OCI-LY3 (cell line): Measurements from ENCODE around the gene PAX5.

Experiments used
- H2AFZ ChIP-seq: fragments of 200-600, 300-600 bp; shearing (Covaris generic); 2 replicates; pipeline ENCODE4 v1.6.0; 2014; ENCODE audit warnings: antibody characterized with exemption, low read depth, low read length
- H3K27ac ChIP-seq: fragments of 200-600, 300-600 bp; sonication (generic); 2 replicates; pipeline ENCODE4 v1.5.1; 2014; ENCODE audit warnings: mild to moderate bottlenecking, low read length, moderate library complexity, mixed read lengths
- H3K27me3 ChIP-seq: fragments of 200-600, 300-600 bp; sonication (generic); 2 replicates; pipeline ENCODE4 v1.6.1; 2014; ENCODE audit warnings: low read depth, low read length, mixed read lengths
- H3K36me3 ChIP-seq: fragments of 200-600, 300-600 bp; sonication (generic); replicated peaks from 2 replicates; pipeline ENCODE3; 2014; ENCODE audit warnings: low read depth, low read length, mixed read lengths
- H3K4me1 ChIP-seq: fragments of 300-600, 200-600 bp; sonication (generic); 2 replicates; pipeline ENCODE4 v1.6.1; 2014; ENCODE audit warnings: low read length, mixed read lengths
- H3K4me2 ChIP-seq: fragments of 200-600, 300-600 bp; sonication (generic); 2 replicates; pipeline ENCODE4 v1.6.1; 2014; ENCODE audit warnings: low read length, mixed read lengths
- H3K4me3 ChIP-seq: fragments of 300-600, 200-600 bp; sonication (generic); 2 replicates; pipeline ENCODE4 v1.5.1; 2014; ENCODE audit warnings: antibody characterized with exemption, mild to moderate bottlenecking, low read length, moderate library complexity
- H3K79me2 ChIP-seq: fragments of 300-600, 200-600 bp; shearing (Covaris generic); 2 replicates; pipeline ENCODE4 v1.6.1; 2014; ENCODE audit warnings: mild to moderate bottlenecking, low read length, mixed read lengths
- H3K9ac ChIP-seq: fragments of 300-600, 200-600 bp; shearing (Covaris generic); 2 replicates; pipeline ENCODE4 v1.6.0; 2014; ENCODE audit warnings: mild to moderate bottlenecking, low read length, moderate library complexity
- H3K9me3 ChIP-seq: fragments of 200-600, 300-600 bp; shearing (Covaris generic); 2 replicates; pipeline ENCODE4 v1.6.1; 2014; ENCODE audit warnings: low read length, mixed read lengths; ENCODE audit not compliant: insufficient read depth
- H4K20me1 ChIP-seq: fragments of 200-600, 300-600 bp; sonication (generic); 2 replicates; pipeline ENCODE4 v1.6.1; 2016; ENCODE audit warnings: low read length, mixed read lengths; ENCODE audit not compliant: insufficient read depth
- EZH2phosphoT487 ChIP-seq: fragments of 200-600 bp; shearing (Covaris generic); IDR thresholded peaks from 2 replicates; pipeline ENCODE4 v1.6.1; 2018; ENCODE audit warnings: antibody characterized with exemption, mixed run types, low read depth
- TF ChIP-seq, protein P1 (sequence below): fragments of 200-600, 300-600 bp; sonication (generic); IDR thresholded peaks from 2 replicates; pipeline ENCODE4 v1.5.1; 2014; ENCODE audit warnings: antibody characterized with exemption, low read length, low read depth

Gene PAX5

DNA sequence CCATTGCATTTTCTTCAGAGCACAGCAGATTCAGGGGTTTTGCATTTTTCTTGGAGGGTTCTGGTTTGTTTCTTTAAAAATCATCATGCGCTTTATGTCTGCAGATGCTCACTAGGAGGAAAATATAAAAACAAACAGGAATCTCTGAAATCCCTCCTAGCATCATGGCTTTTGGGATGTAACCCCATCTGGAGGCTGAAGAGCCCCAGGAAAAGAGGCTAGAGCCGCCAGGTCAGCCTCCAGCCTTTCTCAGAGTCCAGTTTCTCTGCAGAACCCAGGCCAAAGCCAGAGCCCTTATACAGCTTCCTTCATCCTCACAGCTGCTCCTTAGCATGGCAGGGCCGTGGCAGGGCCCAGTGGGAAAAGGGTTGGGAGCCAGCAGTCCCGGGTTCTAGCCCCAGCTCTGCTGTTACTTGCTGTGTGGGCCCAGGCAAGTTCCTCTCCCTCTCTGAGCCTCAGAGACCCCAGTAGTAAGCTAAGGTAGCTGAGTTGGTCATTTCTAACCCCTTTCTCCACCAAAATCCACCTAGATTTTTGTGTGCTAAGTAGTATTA is 62.1 kb downstream of the PAX5 start:
- no peak overlapping the region; the same call in 1 of the 2 replicates for H3K27ac ChIP-seq
- H3K4me3 ChIP-seq, result no peak overlapping the region
- peaks cover 98% of the 10 kb centered on the region for H3K79me2 ChIP-seq
- TF ChIP-seq EZH2phosphoT487, result no peak
- TF ChIP-seq, protein P1, sequence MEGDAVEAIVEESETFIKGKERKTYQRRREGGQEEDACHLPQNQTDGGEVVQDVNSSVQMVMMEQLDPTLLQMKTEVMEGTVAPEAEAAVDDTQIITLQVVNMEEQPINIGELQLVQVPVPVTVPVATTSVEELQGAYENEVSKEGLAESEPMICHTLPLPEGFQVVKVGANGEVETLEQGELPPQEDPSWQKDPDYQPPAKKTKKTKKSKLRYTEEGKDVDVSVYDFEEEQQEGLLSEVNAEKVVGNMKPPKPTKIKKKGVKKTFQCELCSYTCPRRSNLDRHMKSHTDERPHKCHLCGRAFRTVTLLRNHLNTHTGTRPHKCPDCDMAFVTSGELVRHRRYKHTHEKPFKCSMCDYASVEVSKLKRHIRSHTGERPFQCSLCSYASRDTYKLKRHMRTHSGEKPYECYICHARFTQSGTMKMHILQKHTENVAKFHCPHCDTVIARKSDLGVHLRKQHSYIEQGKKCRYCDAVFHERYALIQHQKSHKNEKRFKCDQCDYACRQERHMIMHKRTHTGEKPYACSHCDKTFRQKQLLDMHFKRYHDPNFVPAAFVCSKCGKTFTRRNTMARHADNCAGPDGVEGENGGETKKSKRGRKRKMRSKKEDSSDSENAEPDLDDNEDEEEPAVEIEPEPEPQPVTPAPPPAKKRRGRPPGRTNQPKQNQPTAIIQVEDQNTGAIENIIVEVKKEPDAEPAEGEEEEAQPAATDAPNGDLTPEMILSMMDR, result no peak
- no peak overlapping the region for H2AFZ ChIP-seq
- H4K20me1 ChIP-seq, result peaks cover 83% of the 10 kb centered on the region
- H3K9ac ChIP-seq, result no peak overlapping the region
- no peaks in the 10 kb centered on the region for H3K4me1 ChIP-seq
- no peaks in the 10 kb centered on the region for H3K9me3 ChIP-seq
- H3K36me3 ChIP-seq, result peaks cover 71% of the 10 kb centered on the region
- H3K27me3 ChIP-seq, result no peaks in the 10 kb centered on the region
- H3K4me2 ChIP-seq, result no peak overlapping the region

DNA sequence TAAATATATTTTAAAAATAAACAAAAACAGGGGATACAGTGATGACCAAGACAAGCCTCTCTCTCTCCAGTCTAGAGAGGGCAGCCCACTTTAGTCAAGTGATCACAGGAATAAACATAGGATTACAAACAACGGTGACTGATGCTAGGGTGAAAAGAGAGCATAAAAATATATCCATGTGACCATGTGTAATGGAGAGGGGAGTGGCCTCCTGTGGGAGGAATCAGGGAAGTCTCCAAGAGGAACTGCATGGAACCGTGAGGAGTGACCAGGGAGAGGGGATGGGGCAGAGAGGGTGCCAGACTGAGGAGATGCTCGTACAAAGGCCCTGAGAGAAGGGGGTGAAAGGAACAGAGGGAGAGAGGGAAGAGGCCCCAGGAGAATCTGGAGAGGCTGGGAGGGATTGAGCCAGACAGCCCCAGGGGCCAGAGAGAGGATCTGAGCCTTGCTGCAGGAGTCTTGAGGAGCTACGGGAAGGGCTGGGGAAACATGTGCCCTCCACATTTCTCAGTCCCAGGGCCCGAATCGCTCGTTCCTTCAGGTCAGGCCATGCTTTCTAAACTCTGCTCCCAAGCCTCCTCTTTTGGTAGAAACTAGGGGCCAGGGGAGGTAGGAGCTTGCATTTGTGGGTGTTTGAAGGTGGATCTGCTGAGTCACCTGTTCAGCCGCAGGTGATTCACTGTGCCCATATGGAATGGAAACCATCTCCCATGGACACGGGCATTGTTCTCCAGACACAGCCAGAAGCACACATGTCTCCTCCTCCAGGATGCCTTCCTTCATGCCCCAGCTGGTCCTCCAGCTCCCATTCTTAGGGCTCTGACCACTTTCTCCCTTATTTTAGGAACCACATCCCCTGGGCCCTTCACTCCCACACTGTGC is 63.8 kb downstream of the PAX5 start:
- Histone ChIP-seq H3K4me1 (no peaks in the 10 kb centered on the region), H3K27me3 (no peaks in the 10 kb centered on the region), H3K4me2 (no peak overlapping the region), H3K9me3 (no peaks in the 10 kb centered on the region), H3K36me3 (peaks cover 75% of the 10 kb centered on the region), H3K9ac (no peak overlapping the region), H2AFZ (no peak overlapping the region), H4K20me1 (peaks cover 87% of the 10 kb centered on the region), H3K4me3 (no peak overlapping the region), H3K27ac (no peak overlapping the region), H3K79me2 (peaks cover 98% of the 10 kb centered on the region)
- no peak for TF ChIP-seq EZH2phosphoT487
- TF ChIP-seq, protein P1, result no peak

DNA sequence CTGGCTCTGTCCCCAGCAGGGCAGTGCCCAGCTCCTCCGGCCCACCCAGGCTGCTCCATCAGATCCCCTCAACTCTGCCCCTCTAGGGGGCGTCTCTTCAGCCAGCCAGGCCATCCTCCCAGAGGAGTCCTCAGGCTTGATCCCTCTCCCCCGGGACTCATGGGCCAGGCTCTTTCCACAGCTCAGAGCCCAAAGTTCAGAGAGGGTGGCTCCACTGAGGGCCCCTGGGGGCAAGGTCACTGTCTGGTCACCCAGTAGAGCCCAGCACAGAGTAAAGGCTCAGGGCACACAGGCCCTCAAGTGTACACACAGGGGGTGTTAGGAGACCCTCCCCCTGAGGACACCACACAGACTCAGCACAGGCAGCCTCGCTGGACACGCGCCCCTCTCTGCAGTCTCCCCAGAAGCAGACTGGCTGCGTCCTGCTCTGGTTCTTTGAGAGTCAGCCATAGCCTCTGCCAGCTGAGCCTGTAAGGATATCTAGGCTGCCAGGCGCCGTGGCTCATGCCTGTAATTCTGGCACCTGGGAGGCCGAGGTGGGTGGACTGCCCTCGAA is 64.8 kb downstream of the PAX5 start:
- Histone ChIP-seq H3K27ac (no peak overlapping the region), H3K79me2 (peaks cover 96% of the 10 kb centered on the region), H3K4me2 (no peak overlapping the region), H3K9ac (no peak overlapping the region), H3K4me1 (no peaks in the 10 kb centered on the region), H3K36me3 (peaks cover 76% of the 10 kb centered on the region), H3K9me3 (no peaks in the 10 kb centered on the region), H4K20me1 (peaks cover 87% of the 10 kb centered on the region), H3K4me3 (no peak overlapping the region), H3K27me3 (no peaks in the 10 kb centered on the region), H2AFZ (no peak overlapping the region)
- no peak for TF ChIP-seq EZH2phosphoT487
- TF ChIP-seq, protein P1, result peak; percentile 26

DNA sequence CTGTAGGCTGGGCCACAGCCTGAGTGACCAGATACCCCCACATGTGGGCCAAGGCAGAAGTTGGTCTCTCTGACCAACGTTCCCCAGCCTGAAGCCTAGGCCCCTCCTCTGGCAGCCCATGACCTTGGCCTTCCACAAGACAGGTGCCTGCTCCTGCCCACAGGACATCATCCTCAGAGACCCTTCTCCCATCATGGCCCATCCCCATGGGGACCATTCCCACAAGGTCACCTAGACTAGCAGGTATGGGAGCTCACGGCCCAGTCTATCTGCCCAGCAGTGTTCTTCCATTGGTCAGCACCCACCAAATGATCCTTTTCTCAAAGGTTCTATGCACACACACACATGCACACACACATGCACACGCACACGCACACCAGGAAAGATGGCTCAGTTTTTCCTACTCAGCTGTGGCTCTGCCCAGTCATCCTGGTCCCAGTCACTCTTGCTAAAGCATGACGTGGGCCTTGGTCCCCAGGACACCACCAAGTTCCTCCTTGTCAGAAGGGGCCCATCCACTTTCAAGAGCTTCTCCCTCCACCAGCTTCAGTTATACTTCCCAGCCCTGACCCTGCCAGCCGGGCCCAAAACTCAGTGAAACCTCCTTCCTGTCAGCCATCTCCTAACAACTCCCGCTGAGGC is 65.4 kb downstream of the PAX5 start:
- no peaks in the 10 kb centered on the region for H3K4me1 ChIP-seq
- H2AFZ ChIP-seq, result no peak overlapping the region
- H3K4me3 ChIP-seq, result no peak overlapping the region
- no peaks in the 10 kb centered on the region for H3K27me3 ChIP-seq
- peaks cover 73% of the 10 kb centered on the region for H3K36me3 ChIP-seq
- peaks cover 93% of the 10 kb centered on the region for H3K79me2 ChIP-seq
- peaks cover 84% of the 10 kb centered on the region for H4K20me1 ChIP-seq
- H3K9ac ChIP-seq, result no peak overlapping the region
- TF ChIP-seq EZH2phosphoT487, result no peak
- TF ChIP-seq, protein P1, result no peak
- H3K4me2 ChIP-seq, result no peak overlapping the region
- H3K27ac ChIP-seq, result no peak overlapping the region
- H3K9me3 ChIP-seq, result no peaks in the 10 kb centered on the region
